Measurements from ENCODE around the gene GSE1.

Gene GSE1

GRCh38 chr16:85658504-85659326 is 45.6 kb downstream of the GSE1 start:
- DNase-seq (ENCODE audit: low read depth in 1 of 2, low spot score in 1 of 2): no peak

GRCh38 chr16:85659336-85659735 is 46.2 kb downstream of the GSE1 start:
- DNase-seq (ENCODE audit: low read depth in 1 of 2, low spot score in 1 of 2): no peak

DNA sequence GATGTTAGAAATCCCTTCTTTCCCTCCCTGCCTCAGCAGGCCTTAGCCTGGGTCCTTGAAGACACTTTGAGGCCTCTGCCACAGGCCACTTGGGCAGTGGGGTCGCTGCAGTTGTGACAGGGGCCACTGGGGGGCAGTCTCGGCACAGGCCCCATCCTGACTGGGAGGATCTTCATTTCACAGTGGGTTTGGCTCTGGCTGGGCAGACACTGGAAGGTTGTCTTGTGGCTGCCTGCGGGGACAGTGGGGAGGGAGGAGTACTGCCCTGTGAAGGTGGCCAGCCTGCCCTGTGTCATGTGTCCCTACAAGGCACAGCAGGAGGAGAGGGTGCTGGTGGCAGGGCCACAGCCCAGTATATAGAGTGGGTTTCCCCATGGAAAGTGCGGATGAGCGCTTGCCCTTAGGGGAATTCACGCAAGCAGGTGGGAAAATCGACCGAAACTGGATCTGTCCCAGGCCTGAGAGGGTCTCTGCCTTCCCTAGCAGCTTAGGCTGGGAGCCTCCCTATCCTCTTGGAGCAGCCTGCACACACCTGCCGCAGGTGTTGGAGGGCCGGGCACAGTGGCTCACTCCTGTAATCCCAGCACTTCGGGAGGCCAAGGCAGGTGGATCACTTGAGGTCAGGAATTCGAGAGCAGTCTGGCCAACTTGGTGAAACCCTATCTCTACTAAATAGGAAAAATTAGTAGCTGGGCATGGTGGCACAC is 46.8 kb downstream of the GSE1 start:
- peak; percentile 21 to 55 for DNase-seq (ENCODE audit: low read depth in 1 of 2, low spot score in 1 of 2)

DNA sequence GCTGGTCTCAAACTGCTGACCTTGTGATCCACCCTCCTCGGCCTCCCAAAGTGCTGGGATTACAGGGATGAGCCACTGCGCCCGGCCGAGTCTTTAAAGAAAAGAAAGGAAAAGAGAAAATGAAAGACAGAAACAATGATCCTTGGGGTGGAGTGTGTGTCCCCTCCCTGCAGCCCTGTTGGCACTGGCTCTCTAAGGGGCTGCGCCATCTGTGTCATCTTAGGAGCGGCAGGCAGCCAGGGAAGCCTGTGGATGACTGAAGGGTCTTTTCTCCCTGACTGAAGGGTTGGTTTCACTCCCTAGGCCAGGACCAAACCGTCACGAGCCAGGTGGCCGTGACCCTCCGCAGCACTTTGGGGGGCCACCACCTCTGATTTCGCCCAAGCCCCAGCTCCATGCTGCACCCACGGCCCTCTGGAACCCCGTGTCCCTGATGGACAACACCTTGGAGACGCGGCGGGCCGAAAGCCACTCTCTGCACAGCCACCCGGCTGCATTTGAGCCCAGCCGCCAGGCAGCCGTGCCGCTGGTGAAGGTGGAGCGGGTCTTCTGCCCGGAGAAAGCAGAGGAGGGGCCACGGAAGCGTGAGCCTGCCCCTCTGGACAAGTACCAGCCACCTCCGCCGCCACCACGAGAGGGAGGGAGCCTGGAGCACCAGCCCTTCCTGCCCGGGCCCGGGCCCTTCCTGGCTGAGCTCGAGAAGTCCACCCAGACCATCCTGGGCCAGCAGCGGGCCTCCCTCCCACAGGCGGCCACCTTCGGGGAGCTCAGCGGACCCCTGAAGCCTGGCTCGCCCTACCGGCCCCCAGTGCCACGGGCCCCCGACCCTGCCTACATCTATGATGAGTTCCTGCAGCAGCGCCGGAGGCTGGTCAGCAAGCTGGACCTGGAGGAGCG is 48.0 kb downstream of the GSE1 start:
- DNase-seq (ENCODE audit: low read depth in 1 of 2, low spot score in 1 of 2): no peak

GRCh38 chr16:85661740-85662481 is 48.8 kb downstream of the GSE1 start:
- no peak for DNase-seq (ENCODE audit: low read depth in 1 of 2, low spot score in 1 of 2)

GRCh38 chr16:85662482-85662812 is 49.3 kb downstream of the GSE1 start:
- no peak for DNase-seq (ENCODE audit: low read depth in 1 of 2, low spot score in 1 of 2)

DNA sequence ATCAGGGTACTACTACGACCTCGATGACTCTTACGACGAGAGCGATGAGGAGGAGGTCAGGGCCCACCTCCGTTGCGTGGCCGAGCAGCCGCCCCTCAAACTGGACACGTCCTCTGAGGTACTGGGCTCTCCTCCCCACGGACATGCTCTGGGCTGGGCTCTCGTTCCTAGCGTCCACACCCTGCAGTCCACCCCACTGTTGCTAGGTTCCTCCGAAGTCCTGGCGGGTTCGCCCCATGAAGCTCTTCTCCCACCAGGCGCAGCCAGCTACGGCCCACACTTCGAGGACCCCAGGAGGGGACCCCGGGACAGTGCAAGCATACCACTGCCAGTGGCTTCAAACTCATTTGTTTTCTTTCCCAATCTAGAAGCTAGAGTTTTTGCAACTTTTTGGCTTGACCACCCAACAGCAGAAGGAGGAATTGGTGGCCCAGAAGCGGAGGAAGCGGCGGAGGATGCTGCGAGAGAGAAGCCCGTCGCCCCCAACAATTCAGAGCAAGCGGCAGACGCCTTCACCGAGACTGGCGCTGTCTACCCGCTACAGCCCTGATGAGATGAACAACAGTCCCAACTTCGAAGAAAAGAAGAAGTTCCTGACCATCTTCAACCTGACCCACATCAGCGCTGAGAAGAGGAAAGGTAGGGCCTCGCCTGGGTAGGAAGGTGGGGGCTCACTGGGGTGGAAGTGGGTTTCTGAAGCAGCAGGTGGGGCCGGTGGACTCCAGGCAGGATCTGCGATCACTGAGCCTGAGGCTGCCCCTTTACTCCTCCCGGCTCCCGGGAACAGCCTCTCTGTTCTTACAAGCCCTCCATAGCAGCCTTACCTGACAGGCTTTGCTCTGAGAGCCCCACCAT is 50.1 kb downstream of the GSE1 start:
- DNase-seq (ENCODE audit: low read depth in 1 of 2, low spot score in 1 of 2): no peak

DNA sequence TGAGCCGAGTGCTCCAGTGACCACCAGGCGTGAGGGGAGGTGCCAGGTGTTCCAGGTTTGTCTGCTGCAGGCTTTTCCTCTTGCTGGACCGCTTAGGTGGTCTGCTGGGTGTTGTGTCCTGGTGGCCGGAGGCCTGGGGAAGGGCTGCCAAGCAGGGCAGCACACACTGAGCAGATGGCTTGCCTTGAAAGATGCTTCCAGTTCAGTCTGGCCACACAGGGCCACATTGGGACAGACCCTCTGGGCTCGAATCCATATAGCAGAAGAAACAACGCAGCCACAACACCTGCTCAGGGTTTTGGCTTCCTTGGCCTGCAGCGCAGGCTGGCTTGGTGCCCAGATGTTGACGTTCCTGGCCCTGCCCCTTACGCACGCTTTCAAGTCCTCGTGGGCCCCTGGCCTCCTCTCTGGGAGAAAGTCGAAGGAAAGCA is 50.8 kb downstream of the GSE1 start:
- no peak for DNase-seq (ENCODE audit: low read depth in 1 of 2, low spot score in 1 of 2)

DNA sequence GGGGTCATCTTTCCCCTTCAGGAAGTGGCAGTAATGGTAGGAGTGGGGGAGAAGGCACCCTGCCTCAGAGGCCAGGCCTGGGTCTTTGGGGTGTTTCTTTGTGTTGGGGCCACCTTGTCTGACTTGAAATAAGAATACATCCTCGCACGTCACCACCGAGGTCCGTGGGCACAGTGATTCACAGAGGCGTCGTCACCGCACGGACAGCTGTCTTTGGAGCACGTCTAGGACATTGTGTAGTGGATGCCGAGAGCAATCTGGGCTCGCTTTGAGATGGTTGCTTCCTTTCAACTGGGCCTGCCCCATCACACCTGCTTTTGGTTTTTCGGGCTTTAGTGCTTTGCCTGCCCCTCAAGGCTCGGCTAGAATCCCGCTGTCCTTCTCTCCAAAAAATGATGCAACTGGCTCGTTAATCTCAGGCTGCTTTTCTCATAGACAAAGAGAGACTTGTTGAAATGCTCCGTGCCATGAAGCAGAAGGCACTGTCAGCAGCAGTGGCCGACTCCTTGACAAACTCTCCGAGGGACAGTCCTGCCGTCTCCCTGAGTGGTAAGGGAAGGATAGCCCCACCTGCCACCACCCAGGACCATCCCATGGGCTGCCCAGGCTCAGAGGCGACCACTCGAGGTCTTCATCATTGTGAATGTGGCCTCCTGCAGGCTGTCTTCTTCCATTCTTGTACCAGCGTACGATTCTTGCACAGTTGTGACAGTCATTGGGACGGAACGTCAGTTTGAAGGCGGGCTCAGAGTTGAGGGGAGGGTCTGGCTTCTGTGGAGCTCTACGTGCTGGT is 51.7 kb downstream of the GSE1 start:
- DNase-seq (ENCODE audit: low read depth in 1 of 2, low spot score in 1 of 2): no peak

DNA sequence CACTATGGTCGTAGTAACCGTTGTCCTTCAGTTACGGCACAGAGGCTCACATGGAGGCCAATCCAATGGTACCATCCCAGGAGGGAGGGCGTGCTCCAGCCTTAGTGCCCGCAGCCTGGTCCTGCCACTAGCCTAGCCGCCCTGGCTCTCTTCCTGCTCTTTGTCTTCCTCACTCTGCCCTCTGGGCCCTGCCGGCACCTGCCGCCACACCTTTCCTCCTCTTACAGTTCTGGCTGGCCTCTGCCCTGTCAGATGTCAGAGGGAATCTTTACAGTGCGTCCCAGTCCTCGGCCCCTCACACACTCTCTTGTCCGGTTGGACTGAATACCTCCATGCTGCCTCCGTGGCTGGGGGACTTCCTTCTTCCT is 52.2 kb downstream of the GSE1 start:
- DNase-seq (ENCODE audit: low read depth in 1 of 2, low spot score in 1 of 2): no peak

GRCh38 chr16:85665929-85666328 is 52.8 kb downstream of the GSE1 start:
- DNase-seq (ENCODE audit: low read depth in 1 of 2, low spot score in 1 of 2): no peak

- no peak for DNase-seq (ENCODE audit: low read depth in 1 of 2, low spot score in 1 of 2)
Observed at GRCh38 chr16:85667261-85667660, 54.1 kb downstream of the GSE1 start.

DNA sequence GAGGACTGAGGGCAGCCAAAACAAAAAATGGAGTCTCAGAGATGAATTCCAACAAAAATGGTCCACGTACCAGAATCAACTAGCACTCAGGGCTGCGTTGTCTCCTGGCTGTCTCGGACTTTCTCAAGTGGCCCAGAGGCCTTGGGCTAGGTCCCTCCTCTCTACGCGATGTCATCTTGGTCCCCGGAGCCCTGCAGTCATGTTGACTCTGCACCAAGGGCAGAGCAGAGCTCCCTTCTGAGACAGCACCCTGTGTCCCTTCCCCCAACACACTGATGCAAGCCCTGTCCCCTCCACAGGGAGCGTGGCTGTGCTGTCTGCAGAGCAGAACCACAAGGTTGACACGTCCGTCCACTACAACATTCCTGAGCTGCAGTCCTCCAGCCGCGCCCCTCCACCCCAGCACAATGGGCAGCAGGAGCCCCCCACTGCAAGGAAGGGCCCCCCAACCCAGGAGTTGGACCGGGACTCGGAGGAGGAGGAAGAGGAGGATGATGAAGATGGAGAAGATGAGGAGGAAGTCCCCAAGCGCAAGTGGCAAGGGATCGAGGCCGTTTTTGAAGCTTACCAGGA is 54.8 kb downstream of the GSE1 start:
- DNase-seq (ENCODE audit: low read depth in 1 of 2, low spot score in 1 of 2): no peak

- no peak for DNase-seq (ENCODE audit: low read depth in 1 of 2, low spot score in 1 of 2)
Observed at GRCh38 chr16:85668676-85669424, 55.7 kb downstream of the GSE1 start.

- DNase-seq (ENCODE audit: low read depth in 1 of 2, low spot score in 1 of 2): no peak
Observed at GRCh38 chr16:85670840-85671239, 57.7 kb downstream of the GSE1 start.

DNA sequence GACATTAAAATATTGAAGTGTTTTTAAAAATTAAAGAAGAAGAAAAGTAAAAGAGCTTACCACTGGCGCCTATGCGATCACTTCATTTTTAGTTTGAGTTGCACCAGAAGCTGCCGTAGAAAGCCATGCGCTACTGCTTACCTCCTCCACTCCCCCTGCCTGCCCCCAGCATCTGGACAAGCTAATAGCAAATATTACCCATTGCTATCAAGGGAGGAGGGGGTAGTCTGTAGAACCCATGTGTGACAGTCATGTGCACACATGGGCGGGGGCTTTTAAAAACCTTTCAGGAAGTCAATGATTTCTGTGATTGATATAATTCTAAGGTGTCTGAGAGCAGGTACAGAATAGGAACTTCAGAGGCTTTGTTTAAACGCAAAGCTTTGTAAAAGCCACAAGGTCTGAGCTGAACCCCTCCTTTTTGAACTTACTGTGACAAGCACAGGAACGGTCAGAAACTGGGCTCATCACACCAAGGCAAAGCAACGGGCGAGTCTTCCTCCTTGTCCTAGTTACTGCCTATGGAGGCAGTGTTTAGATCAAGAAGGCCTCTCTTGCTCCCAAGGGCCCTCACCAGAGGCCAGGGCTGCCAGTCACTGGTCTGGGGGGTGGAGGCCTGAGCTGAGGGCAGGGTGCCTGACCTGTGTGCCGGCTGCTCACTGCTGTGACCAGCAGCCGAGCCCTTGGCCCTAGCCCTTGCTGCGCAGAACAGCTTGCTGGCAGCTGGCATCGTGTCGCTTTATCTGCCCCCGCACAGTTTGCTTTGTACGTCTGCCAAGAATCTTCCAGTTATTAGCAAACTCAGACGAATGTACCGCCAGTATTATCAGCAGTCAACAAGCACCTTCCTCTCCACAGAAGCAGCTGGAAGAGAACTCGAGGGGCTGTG is 60.7 kb downstream of the GSE1 start:
- DNase-seq (ENCODE audit: low read depth in 1 of 2, low spot score in 1 of 2): no peak

DNA sequence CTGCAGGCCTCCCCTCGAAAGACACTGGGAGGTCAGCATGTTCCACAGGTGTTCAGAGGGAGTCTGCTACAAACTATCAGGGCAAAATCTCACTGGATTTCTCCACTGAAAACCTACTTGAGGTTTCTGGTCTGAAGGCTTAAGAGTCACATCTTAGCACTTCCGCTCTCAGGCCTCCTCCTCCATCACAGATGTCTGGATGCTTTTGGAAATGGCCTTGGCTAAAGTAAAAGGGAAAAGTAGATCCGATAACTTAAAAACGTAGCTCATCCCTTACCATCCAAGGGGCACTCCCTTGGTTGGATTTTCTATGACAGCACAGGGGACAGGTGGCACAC is 61.3 kb downstream of the GSE1 start:
- no peak for DNase-seq (ENCODE audit: low read depth in 1 of 2, low spot score in 1 of 2)
